ENCODE measurements around the gene UBL3. TPM values are rescaled to one million over a fixed set of nuclear protein-coding genes. Genes with fewer than 3 reads are reported as not detected.

UBL3 gene
- total RNA-seq, 1 donor from 2014 or later, result 10.9 TPM

GRCh38 chr13:29801102-29801501, 49.3 kb downstream of the UBL3 start:
- no peak overlapping the region for H3K27ac Mint-ChIP-seq

GRCh38 chr13:29800687-29801086, 49.7 kb downstream of the UBL3 start:
- Mint-ChIP-seq H3K4me1 (ENCODE audit: low read depth) (peaks cover 7% of the 10 kb centered on the region), H3K36me3 (ENCODE audit: low read depth) (no peaks in the 10 kb centered on the region), H3K9me3 (no peaks in the 10 kb centered on the region), H3K27ac (no peak overlapping the region), H3K4me3 (no peak overlapping the region), H3K27me3 (ENCODE audit: insufficient read depth) (peaks cover 2% of the 10 kb centered on the region)
- DNase-seq (ENCODE audit: low spot score), result no peak
- intact Hi-C loops (cut with micrococcal nuclease), result no loop called here

More at GRCh38 chr13:29801102-29801501, 49.3 kb downstream of the UBL3 start:
- DNase-seq (ENCODE audit: low spot score), result no peak
- intact Hi-C loops (cut with micrococcal nuclease), result no loop called here
- peaks cover 2% of the 10 kb centered on the region for H3K27me3 Mint-ChIP-seq (ENCODE audit: insufficient read depth)
- no peaks in the 10 kb centered on the region for H3K36me3 Mint-ChIP-seq (ENCODE audit: low read depth)
- no peaks in the 10 kb centered on the region for H3K9me3 Mint-ChIP-seq
- H3K4me1 Mint-ChIP-seq (ENCODE audit: low read depth), result peaks cover 7% of the 10 kb centered on the region
- H3K4me3 Mint-ChIP-seq, result no peak overlapping the region

- intact Hi-C loops (cut with micrococcal nuclease), result no loop called here
- DNase-seq (ENCODE audit: low spot score), result no peak
- Mint-ChIP-seq H3K27me3 (ENCODE audit: insufficient read depth) (peaks cover 2% of the 10 kb centered on the region), H3K27ac (no peak overlapping the region), H3K36me3 (ENCODE audit: low read depth) (no peaks in the 10 kb centered on the region), H3K4me1 (ENCODE audit: low read depth) (peaks cover 7% of the 10 kb centered on the region), H3K4me3 (no peak overlapping the region), H3K9me3 (no peaks in the 10 kb centered on the region)
These were observed 51.4 kb downstream of the UBL3 start for GRCh38 chr13:29799041-29799440.

- Mint-ChIP-seq H3K9me3 (no peaks in the 10 kb centered on the region), H3K27ac (no peak overlapping the region), H3K27me3 (ENCODE audit: insufficient read depth) (peaks cover 4% of the 10 kb centered on the region), H3K4me3 (no peak overlapping the region), H3K4me1 (ENCODE audit: low read depth) (peaks cover 6% of the 10 kb centered on the region), H3K36me3 (ENCODE audit: low read depth) (no peaks in the 10 kb centered on the region)
- intact Hi-C loops (cut with micrococcal nuclease), result no loop called here
- no peak for DNase-seq (ENCODE audit: low spot score)
These were observed 58.2 kb downstream of the UBL3 start for GRCh38 chr13:29791997-29792780.

- no peaks in the 10 kb centered on the region for H3K36me3 Mint-ChIP-seq (ENCODE audit: low read depth)
- no peak overlapping the region for H3K27ac Mint-ChIP-seq
- peaks cover 5% of the 10 kb centered on the region for H3K4me1 Mint-ChIP-seq (ENCODE audit: low read depth)
- intact Hi-C loops (cut with micrococcal nuclease), result no loop called here
- no peak for DNase-seq (ENCODE audit: low spot score)
- no peaks in the 10 kb centered on the region for H3K9me3 Mint-ChIP-seq
- peaks cover 2% of the 10 kb centered on the region for H3K27me3 Mint-ChIP-seq (ENCODE audit: insufficient read depth)
- no peak overlapping the region for H3K4me3 Mint-ChIP-seq
These were observed 58.9 kb downstream of the UBL3 start for GRCh38 chr13:29791508-29791907.

GRCh38 chr13:29786698-29787097, 63.7 kb downstream of the UBL3 start:
- no peak for DNase-seq (ENCODE audit: low spot score)
- no peaks in the 10 kb centered on the region for H3K9me3 Mint-ChIP-seq
- peaks cover 7% of the 10 kb centered on the region for H3K4me1 Mint-ChIP-seq (ENCODE audit: low read depth)
- intact Hi-C loops (cut with micrococcal nuclease), result no loop called here
- no peak overlapping the region for H3K4me3 Mint-ChIP-seq
- peaks cover 2% of the 10 kb centered on the region for H3K27me3 Mint-ChIP-seq (ENCODE audit: insufficient read depth)
- H3K27ac Mint-ChIP-seq, result no peak overlapping the region
- H3K36me3 Mint-ChIP-seq (ENCODE audit: low read depth), result no peaks in the 10 kb centered on the region

- no peaks in the 10 kb centered on the region for H3K36me3 Mint-ChIP-seq (ENCODE audit: low read depth)
- intact Hi-C loops (cut with micrococcal nuclease), result no loop called here
- peaks cover 2% of the 10 kb centered on the region for H3K27me3 Mint-ChIP-seq (ENCODE audit: insufficient read depth)
- no peaks in the 10 kb centered on the region for H3K9me3 Mint-ChIP-seq
- H3K4me1 Mint-ChIP-seq (ENCODE audit: low read depth), result peaks cover 7% of the 10 kb centered on the region
- H3K27ac Mint-ChIP-seq, result no peak overlapping the region
- H3K4me3 Mint-ChIP-seq, result no peak overlapping the region
- DNase-seq (ENCODE audit: low spot score), result no peak
These were observed 64.4 kb downstream of the UBL3 start for GRCh38 chr13:29785978-29786377.

- intact Hi-C loops (cut with micrococcal nuclease), result no loop called here
- H3K9me3 Mint-ChIP-seq, result no peaks in the 10 kb centered on the region
- no peak for DNase-seq (ENCODE audit: low spot score)
- no peak overlapping the region for H3K4me3 Mint-ChIP-seq
- H3K4me1 Mint-ChIP-seq (ENCODE audit: low read depth), result peaks cover 7% of the 10 kb centered on the region
- H3K36me3 Mint-ChIP-seq (ENCODE audit: low read depth), result no peaks in the 10 kb centered on the region
- H3K27me3 Mint-ChIP-seq (ENCODE audit: insufficient read depth), result no peaks in the 10 kb centered on the region
- H3K27ac Mint-ChIP-seq, result no peak overlapping the region
These were observed 67.6 kb downstream of the UBL3 start for GRCh38 chr13:29782798-29783197.

GRCh38 chr13:29774830-29775229, 75.6 kb downstream of the UBL3 start:
- no peak for DNase-seq (ENCODE audit: low spot score)
- H3K27me3 Mint-ChIP-seq (ENCODE audit: insufficient read depth), result no peaks in the 10 kb centered on the region
- H3K4me1 Mint-ChIP-seq (ENCODE audit: low read depth), result no peaks in the 10 kb centered on the region
- no peaks in the 10 kb centered on the region for H3K9me3 Mint-ChIP-seq
- no peak overlapping the region for H3K27ac Mint-ChIP-seq
- intact Hi-C loops (cut with micrococcal nuclease), result no loop called here
- no peak overlapping the region for H3K4me3 Mint-ChIP-seq
- H3K36me3 Mint-ChIP-seq (ENCODE audit: low read depth), result peaks cover 3% of the 10 kb centered on the region

GRCh38 chr13:29771247-29771646, 79.2 kb downstream of the UBL3 start:
- Mint-ChIP-seq H3K36me3 (ENCODE audit: low read depth) (peaks cover 9% of the 10 kb centered on the region), H3K27ac (no peak overlapping the region), H3K4me3 (no peak overlapping the region), H3K27me3 (ENCODE audit: insufficient read depth) (no peaks in the 10 kb centered on the region), H3K9me3 (no peaks in the 10 kb centered on the region), H3K4me1 (ENCODE audit: low read depth) (no peaks in the 10 kb centered on the region)
- intact Hi-C loops (cut with micrococcal nuclease), result loop anchor here (1.0 to 2.0 kb wide), 3 partner anchors 78 to 344 kb away; no protein-coding TSS in a partner anchor
- DNase-seq (ENCODE audit: low spot score), result no peak

- H3K4me1 Mint-ChIP-seq (ENCODE audit: low read depth), result peaks cover 17% of the 10 kb centered on the region
- H3K4me3 Mint-ChIP-seq, result no peak overlapping the region
- H3K27me3 Mint-ChIP-seq (ENCODE audit: insufficient read depth), result no peaks in the 10 kb centered on the region
- H3K9me3 Mint-ChIP-seq, result no peaks in the 10 kb centered on the region
- no peak overlapping the region for H3K27ac Mint-ChIP-seq
- no peak for DNase-seq (ENCODE audit: low spot score)
- intact Hi-C loops (cut with micrococcal nuclease), result no loop called here
- H3K36me3 Mint-ChIP-seq (ENCODE audit: low read depth), result peaks cover 7% of the 10 kb centered on the region
These were observed 83.4 kb downstream of the UBL3 start for GRCh38 chr13:29767006-29767405.

- no peaks in the 10 kb centered on the region for H3K27me3 Mint-ChIP-seq (ENCODE audit: insufficient read depth)
- DNase-seq (ENCODE audit: low spot score), result no peak
- no peak overlapping the region for H3K27ac Mint-ChIP-seq
- no peak overlapping the region for H3K4me3 Mint-ChIP-seq
- H3K4me1 Mint-ChIP-seq (ENCODE audit: low read depth), result peaks cover 30% of the 10 kb centered on the region
- intact Hi-C loops (cut with micrococcal nuclease), result no loop called here
- H3K36me3 Mint-ChIP-seq (ENCODE audit: low read depth), result peaks cover 7% of the 10 kb centered on the region
- no peaks in the 10 kb centered on the region for H3K9me3 Mint-ChIP-seq
These were observed 86.8 kb downstream of the UBL3 start for GRCh38 chr13:29763436-29764180.

- Mint-ChIP-seq H3K9me3 (no peaks in the 10 kb centered on the region), H3K27me3 (ENCODE audit: insufficient read depth) (no peaks in the 10 kb centered on the region), H3K36me3 (ENCODE audit: low read depth) (peaks cover 4% of the 10 kb centered on the region), H3K4me3 (no peak overlapping the region), H3K4me1 (ENCODE audit: low read depth) (peaks cover 33% of the 10 kb centered on the region), H3K27ac (no peak overlapping the region)
- DNase-seq (ENCODE audit: low spot score), result no peak
- intact Hi-C loops (cut with micrococcal nuclease), result no loop called here
These were observed 88.6 kb downstream of the UBL3 start for GRCh38 chr13:29761815-29762214.

All from activated T-helper 1 cell treated with anti-CD3 and anti-CD28 coated beads, Interleukin-12 subunit alpha, Interleukin-12 subunit beta, Interleukin-2, Interleukin-4 antibody, amounts not matched to agents 30 ng/mL and 10 ng/mL and 1 ng/mL, durations not matched to agents 14 hours and 24 hours and 36 hours (primary cell).